ENCODE measurements around the gene FAT2.
"Not testable (repeated sequence)": the region's sequence is repeated elsewhere in the genome, so short reads cannot be mapped to it uniquely, and the experiment has no call there.

The FAT2 gene

DNA sequence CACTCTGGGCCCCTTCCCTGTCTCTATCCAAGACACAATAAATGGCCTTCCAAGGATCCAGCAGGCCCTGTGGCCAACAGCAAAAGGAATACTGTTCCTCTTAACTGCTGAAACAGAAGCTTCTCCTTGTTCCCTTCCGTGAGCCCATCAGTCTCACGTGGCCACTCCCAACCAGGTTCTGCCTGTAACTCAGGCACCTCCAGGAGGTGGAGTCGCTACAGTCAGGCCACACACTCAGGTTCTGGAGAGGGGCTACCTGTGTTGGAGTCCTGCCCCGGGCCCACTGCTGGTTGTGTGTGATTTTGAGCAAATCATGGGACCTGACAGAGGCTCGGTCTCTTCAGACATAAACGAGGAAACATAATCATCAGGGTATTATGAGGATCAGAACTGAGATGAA, 10.3 kb downstream of the FAT2 start:
- Histone ChIP-seq H3K4me3 (no peak overlapping the region), H3K27ac (no peak overlapping the region)
- no peak for DNase-seq (ENCODE audit: low spot score)
- TF ChIP-seq, protein P1, sequence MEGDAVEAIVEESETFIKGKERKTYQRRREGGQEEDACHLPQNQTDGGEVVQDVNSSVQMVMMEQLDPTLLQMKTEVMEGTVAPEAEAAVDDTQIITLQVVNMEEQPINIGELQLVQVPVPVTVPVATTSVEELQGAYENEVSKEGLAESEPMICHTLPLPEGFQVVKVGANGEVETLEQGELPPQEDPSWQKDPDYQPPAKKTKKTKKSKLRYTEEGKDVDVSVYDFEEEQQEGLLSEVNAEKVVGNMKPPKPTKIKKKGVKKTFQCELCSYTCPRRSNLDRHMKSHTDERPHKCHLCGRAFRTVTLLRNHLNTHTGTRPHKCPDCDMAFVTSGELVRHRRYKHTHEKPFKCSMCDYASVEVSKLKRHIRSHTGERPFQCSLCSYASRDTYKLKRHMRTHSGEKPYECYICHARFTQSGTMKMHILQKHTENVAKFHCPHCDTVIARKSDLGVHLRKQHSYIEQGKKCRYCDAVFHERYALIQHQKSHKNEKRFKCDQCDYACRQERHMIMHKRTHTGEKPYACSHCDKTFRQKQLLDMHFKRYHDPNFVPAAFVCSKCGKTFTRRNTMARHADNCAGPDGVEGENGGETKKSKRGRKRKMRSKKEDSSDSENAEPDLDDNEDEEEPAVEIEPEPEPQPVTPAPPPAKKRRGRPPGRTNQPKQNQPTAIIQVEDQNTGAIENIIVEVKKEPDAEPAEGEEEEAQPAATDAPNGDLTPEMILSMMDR (IDR thresholded peaks at IDR 0.05), result no peak

DNA sequence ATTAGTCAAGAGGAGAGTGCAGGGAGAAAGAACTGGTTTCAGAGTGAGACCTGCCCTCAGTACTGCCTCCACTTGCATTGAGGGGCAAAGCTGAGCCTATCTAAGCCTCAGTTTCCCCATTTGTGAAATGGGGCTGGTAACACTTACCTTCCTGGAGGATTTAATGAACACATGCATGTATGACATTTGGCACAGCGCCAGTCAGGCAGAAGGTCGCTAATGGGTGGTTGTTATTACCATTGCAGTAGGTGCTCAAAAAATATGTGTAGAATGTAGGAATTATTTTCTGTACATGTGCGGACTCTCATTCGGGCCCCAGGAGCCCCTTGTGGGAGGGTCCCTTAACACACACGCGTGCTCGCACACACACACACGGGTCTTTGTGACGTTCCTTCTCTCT, 10.9 kb downstream of the FAT2 start:
- Histone ChIP-seq H3K4me3 (no peak overlapping the region), H3K27ac (no peak overlapping the region)

DNA sequence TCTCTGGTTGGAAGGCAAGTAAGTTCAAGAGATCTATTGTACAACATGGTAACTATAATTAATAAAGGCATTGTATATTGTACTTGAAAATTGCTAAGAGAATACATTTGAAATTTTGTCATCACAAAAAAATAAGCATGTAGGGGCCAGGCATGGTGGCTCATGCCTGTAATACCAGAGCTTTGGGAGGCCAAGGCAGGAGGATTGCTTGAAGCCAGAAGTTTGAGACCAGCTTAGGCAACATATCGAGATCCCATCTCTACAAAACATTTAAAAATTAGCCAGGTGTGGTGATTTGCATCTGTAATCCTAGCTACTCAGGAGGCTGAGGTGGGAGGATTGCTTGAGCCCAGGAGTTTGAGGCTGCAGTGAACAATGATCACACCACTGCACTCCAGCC, 12.0 kb downstream of the FAT2 start:
- not testable (repeated sequence) for H3K27ac ChIP-seq; DNase-seq (ENCODE audit: low spot score); H3K4me3 ChIP-seq

More for the DNA sequence above, 10.9 kb downstream of the FAT2 start:
- no peak for DNase-seq (ENCODE audit: low spot score)
- TF ChIP-seq, protein P1 (IDR thresholded peaks at IDR 0.05), result no peak

DNA sequence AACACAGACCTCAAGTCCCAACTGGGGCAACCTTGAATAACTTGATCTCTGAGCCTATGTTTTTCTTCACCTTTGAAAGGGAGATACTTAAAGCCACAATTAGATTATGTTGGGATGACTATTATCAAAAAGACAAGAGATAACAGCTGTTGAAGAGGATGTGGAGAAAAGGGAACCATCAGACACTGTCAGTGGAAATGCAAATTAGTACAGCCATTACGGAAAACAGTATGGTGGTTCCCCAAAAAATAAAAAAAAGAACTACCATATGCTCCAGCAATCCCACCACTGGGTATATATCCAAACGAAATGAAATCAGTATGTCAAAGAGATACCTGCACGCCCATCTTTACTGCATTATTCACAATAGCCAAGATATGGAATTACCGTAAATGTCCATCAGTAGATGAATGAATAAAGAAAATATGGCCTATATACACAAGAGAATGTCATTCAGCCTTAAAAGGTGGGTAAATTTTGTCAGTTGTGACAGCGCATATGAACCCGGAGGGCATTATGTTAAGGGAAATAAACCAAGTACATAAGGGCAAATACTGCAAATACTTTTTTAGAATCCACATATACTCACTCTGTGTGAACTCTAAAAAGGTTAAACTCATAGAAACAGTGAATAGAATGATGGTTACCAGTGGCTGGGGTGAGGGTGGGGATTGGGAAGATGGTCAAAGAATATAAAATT, 12.7 kb downstream of the FAT2 start:
- TF ChIP-seq, protein P1 (IDR thresholded peaks at IDR 0.05), result no peak
- no peak overlapping the region for H3K27ac ChIP-seq
- no peak for DNase-seq (ENCODE audit: low spot score)
- no peak overlapping the region for H3K4me3 ChIP-seq

DNA sequence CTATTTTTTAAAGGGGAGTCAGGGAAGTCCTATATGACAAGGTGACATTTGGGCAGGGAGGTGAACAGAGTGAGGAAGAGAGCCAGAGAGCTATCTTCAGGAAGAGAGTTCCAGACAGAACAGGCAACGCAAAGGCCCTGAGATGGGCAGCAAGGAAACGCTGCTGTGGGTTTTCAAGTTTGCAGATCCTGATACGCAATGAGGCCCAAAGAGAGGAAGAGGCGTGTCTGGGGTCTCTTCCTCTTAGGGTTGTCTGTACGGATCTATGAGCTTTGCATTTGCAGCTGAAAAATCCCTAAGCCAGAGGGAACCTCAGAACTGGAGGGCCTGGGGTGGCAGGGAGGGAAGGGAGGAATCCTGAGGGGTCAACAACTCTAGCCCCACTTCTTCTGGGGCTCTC, 13.6 kb downstream of the FAT2 start:
- no peak overlapping the region for H3K27ac ChIP-seq
- TF ChIP-seq, protein P1 (IDR thresholded peaks at IDR 0.05), result no peak
- no peak for DNase-seq (ENCODE audit: low spot score)
- no peak overlapping the region for H3K4me3 ChIP-seq

DNA sequence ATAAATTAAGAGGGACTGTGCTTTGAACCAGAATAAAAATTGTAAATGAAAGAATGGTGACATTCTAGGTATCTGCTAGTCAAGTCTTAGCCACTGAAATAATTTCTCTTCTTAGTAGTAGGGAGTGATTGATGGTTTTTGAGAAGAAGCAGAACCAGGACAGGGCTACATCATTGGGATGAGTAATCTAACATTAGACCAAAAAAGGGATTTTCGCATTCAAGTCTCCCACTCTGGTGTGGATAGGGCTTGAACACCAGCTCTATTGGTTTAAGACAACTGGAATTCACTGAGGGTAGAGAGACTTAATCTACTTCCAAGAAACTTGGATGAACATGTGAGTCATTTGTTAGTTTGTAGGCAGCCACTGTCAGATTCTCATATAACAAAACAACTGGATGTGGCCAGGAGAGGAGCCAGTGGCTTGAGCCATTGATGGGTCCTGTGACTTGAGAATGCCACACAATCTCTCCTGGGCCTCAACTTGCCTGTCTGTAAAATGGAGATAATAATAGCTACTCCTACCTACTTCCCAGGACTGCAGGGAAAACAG, 16.6 kb downstream of the FAT2 start:
- H3K4me3 ChIP-seq, result no peak overlapping the region
- TF ChIP-seq, protein P1 (IDR thresholded peaks at IDR 0.05), result no peak
- no peak for DNase-seq (ENCODE audit: low spot score)
- no peak overlapping the region for H3K27ac ChIP-seq

DNA sequence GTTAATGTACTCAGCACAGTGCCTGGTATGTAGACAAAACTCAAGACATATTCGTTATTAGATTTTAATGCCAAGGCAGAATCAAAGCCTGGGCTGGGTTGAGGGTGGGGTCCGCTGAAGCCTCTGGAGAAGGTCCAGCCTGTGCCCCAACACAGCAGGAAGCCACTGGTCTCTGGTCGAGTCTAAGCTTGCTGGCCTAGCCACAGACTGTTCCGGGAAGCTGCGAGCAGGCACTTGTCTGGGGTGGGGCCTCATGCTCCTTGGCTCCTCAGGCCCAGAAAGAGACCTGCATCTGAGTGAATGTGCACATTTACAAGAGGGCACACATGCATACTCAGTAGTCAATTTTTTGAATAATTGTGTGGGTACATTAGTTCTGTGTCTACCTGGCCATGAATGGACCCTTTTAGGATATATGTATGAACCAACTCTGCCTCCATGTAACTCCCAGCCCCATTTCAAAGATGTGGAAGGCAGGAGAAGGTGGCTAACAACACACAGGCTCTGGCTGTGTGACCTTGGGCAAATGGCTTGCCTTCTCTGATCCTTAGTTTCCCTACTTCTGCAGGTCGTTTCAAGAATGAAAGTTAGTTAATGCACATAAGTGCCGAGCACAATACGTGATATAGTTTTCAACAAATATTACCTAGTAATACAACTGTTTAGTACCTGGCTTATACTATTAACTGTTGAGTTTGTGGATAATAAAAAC, 18.3 kb downstream of the FAT2 start:
- no peak overlapping the region for H3K4me3 ChIP-seq
- no peak for DNase-seq (ENCODE audit: low spot score)
- H3K27ac ChIP-seq, result no peak overlapping the region
- TF ChIP-seq, protein P1 (IDR thresholded peaks at IDR 0.05), result no peak
